HG03558 (cell line): ENCODE measurements around the gene CACNB4.
"Not testable (repeated sequence)": the region's sequence is repeated elsewhere in the genome, so short reads cannot be mapped to it uniquely, and the experiment has no call there.

Experiments
- ATAC-seq: cut with Tn5 transposase; IDR thresholded peaks from one replicate; pipeline ENCODE4 v1.9.1; 2021; ENCODE audit warnings: moderate number of reproducible peaks; ENCODE audit not compliant: unreplicated experiment; ENCODE audit errors: extremely low read depth

Gene CACNB4

DNA sequence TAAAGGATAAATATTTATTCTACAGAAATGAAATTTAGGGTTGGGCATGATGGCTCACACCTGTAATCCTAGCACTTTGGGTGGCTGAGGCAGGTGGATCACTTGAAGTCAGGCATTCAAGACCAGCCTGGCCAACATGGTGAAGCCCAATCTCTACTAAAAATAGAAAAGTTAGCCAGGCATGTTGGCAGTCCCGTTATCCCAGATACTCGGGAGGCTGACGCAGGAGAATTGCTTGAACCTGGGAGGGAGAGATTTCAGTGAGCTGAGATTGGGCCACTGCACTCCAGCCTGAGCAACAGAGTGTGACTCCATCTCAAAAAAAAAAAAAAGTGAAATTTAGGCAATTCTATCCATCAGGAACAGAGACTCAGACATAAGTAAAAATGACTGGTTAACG is 8.1 kb downstream of the CACNB4 start:
- ATAC-seq = not testable (repeated sequence)

- no peak for ATAC-seq
These were observed 9.6 kb downstream of the CACNB4 start for GRCh38 chr2:152089238-152089637.

DNA sequence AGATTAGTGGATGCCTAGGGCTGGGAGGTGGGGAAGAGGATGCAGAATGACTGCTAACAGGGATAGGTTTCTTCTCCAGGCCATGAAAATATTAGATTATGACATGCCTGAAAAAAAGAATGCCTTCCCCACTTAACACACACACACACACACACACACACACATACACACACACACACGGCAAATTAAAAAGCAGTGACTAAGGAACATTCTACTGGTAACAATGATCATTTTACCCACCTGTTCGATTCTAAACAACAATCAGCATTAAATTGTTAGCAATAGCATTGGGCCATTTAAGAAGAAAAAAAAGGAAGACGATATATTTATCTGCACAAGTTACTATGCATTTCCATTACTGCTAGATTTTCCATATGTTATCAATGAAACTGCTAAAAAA is 10.8 kb downstream of the CACNB4 start:
- no peak for ATAC-seq

DNA sequence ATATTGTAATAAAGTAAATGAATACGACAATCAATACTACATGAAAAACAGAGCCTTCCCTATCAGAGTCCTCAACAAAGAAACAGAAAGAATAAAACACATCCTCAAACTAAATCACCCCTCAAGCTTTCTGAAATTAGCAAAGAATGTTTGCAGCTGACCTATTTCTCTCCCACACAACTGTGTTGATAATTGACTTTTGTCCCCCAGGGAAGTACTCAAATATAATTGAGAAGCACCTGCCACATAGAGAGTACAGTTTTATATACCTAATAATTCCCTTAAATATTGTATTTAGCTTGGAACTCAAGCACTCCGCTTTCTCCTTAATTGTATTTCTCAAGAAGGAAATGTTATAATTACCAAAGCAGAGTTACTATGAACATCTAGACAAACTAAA is 12.6 kb downstream of the CACNB4 start:
- ATAC-seq = no peak

DNA sequence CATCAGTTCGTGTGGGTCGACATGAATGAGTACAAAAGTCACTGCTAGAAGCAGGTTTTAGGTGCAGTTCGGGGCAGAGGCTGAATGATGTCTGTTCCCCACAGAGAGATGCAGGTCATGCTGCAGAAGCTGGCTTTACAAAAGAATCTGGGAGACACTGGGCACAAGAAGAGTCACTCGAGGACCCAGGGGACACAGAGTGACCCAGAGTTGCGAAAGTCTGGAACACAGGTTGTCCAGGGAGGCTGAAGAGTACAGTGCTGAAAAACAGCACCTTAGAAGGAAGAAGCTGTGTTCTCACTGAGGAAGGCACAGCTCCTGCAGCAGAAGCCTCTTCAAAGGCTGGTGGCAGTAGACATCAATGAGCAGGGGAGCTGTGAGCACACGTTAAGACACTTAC is 14.8 kb downstream of the CACNB4 start:
- ATAC-seq = no peak

- ATAC-seq = no peak
These were observed 15.5 kb downstream of the CACNB4 start for GRCh38 chr2:152083202-152083875.

DNA sequence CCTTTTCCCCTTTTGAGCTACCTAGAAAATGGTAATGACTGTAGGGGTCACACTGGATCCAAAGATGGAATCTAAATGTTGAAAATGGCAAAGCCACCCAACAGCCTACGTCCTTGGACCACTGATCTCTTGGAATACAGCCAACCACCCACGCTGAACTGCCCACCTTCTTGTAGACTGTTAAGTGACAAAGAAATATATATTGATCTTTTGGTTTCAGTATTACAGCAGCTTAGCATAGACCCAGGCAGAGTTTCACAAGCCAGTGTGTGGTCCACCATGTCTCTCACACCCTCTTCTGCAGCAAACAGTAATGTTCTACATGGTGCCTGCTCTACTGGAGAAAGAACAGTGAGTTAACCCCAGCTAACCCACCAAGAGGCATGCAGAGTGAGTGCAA is 20.2 kb downstream of the CACNB4 start:
- no peak for ATAC-seq

- no peak for ATAC-seq
These were observed 20.8 kb downstream of the CACNB4 start for GRCh38 chr2:152078023-152078422.

DNA sequence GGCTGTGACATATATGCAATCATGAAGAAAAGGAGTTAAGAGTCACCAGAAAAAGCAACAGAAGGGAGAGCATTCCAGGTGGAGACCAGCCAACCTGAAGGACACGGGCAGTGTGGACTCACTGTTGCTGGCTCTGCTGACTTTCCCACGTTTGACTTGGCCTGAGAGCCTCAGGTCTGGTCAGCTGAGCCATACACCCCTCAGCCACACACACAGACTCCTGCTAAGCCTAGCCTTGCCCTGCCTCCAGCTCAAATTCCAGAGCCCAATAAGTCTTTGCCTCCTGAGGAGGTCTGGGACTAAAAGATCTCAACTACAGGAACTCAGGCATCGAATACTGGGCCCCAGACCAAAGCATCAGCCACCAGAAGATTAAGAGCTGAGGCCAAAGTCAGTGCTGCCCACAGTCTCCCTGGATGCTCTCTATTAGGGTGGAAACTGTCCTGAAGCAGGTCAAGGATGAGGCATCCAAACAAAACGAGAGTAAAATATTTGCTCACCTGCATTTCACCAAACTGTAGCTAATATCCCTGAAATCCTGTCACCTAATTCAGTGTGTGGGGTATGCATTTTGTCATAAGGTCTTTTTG is 23.3 kb downstream of the CACNB4 start:
- ATAC-seq = no peak

DNA sequence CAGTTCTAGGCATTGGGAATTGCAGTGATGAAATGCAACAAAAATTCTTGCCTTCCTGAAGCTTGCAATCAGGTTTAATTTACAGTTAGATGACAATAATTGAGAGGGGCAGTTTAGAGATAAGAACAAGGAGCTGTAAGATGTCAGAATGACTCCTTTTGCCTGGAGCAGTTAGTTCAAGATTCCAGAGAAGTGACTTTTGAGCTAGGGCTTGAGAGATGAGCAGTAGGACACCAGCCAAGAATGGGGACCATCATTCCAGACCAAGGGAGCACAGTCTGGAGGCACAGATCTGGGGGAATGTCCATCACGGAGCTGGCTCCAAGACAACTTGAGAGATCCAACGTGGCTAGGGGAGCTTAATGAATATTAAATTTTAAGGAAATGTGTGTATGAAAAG is 26.8 kb downstream of the CACNB4 start:
- no peak for ATAC-seq

- ATAC-seq = no peak
These were observed 27.3 kb downstream of the CACNB4 start for GRCh38 chr2:152071518-152071917.

DNA sequence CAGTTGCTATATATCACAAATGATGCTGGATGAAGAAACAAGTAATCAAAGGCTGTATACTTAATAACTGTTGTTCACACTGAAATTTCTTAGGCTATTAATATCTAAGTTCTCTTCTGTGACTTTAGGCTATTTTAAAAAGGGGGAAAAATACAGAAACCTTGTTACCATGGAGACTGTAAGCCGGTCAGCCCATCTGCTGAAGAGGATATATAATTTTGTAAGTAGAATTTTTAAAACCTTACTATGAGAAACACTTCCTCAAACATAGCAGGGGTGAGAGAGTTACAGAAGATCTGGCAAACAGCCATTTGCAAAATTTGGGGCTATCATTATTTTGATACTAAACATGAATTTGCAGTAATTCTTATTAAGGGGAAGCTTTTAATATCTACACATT is 27.8 kb downstream of the CACNB4 start:
- no peak for ATAC-seq

- ATAC-seq = no peak
These were observed 30.6 kb downstream of the CACNB4 start for GRCh38 chr2:152068226-152068625.

- no peak for ATAC-seq
These were observed 31.0 kb downstream of the CACNB4 start for GRCh38 chr2:152067823-152068222.

DNA sequence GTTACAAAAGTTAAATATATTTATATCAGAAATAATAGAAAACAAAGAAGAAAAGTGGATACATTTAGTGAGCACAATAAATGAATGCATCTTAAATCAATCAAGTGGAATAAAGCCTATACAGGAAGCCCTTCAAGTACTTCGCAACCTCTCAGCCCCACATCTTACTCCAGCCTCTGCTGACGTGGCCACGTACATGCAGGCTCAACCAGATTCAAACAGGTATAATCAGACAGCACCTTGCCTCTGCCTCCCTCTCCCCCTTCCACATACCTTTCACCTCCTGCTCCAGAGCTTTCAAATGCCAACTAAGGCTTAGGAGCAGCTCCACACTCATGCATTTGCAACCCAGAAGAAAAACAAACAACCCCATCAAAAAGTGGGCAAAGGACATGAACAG is 32.9 kb downstream of the CACNB4 start:
- ATAC-seq = no peak

DNA sequence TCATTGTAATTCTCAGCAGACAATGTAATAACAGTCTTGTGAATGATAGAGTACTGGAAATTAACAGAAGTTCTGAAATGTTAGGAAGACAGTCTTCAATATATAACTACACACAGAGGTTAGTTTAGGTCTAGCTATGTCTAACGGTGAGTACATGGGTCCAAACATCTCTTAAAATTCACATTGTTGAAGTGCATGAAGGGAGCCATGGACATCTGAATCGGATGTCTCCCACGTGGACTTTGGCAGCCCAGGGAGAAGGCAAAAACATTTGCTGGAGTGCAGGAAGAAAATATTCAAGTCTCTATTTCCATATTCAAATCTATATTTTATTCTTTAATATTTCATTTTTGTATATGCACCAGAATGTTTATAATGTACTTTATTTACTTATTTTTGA is 34.8 kb downstream of the CACNB4 start:
- no peak for ATAC-seq

DNA sequence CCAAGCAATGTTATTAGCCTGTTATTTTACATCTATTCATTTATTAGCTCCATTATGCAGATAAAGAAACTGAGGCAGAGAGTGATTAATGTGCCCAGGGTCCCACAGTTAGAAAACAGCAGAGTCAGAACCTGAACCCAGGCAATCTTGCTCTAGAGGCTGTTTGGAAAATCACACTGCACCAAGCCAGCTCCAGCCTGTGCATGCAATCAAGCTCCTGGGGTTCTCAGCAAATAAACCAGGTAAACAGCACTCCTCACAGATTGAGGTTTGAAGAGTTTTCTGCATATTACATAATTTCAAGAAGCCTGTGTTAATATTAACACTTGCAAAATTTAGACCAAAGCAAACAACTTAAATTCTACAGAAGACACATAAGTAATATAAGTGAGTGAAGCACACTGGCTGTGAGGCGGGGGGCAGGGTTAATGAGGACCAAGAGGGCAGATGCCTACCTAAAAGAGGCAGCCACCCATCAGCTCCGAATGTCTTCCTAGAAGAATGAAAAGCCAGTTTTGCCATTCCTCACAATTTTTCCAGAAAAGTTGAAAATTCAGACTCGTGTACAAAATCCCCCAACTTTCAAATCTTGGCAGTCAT is 35.4 kb downstream of the CACNB4 start:
- no peak for ATAC-seq

DNA sequence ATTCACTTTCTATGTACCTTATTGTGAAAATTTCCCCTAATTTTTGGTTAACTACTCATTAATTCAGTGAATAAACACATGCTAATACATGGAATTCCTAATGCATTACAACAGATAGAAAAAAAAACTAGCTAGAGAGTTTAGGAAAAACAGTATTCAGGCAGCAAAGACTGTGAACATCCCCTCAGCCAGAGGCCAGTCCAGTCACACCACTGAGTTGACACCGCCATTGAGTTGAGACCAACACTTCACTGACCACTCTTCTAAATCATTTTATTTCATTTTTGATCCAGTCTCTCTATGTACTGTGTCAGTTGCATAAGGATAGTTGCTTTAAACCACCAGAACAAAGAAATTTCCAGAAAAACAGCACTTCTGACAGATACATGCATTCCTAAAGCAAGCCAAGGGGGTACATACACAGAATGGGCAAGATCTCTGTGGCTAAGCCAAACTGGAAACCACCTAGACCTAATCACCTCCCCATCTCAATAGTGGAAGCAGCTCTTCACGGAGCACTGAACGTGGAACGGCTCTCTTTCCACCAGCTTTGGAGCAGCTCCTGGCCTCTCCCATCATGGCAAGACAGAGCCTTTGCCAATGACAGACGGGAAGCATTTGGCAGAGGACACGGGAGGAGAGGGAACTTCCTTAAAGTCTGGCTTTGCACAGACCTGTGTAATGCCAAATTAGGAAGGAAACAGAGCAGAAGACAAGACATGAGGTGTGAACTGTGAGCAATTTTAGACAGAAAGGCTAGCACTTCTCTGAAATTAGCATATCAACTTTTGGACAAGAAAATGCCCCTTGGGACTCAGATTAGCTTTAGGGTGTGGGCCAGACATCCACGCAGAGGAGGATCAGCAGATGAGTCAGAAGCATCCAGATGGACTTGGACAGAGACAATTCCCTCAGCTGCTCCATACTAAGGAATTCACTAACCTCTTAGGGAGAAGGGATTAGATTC is 36.4 kb downstream of the CACNB4 start:
- no peak for ATAC-seq

DNA sequence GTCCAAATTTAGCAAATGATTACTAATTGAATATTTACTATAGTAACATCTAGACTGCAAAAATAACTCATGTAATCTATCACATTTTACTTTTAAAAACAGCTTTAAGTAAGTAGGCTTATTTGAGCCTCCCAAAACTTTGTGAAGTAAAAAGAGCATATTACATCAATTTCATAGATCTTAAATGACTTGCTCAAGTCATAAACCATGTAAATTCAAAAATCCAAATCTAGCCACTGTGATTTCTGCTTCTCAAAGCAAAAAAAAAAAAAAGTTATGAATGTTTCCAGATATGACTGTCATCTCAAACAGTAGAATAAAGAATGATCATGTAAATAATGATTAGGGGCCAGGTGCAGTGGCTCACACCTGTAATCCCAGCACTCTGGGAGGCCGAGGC is 37.5 kb downstream of the CACNB4 start:
- no peak for ATAC-seq

- ATAC-seq = no peak
These were observed 40.2 kb downstream of the CACNB4 start for GRCh38 chr2:152058655-152059054.

DNA sequence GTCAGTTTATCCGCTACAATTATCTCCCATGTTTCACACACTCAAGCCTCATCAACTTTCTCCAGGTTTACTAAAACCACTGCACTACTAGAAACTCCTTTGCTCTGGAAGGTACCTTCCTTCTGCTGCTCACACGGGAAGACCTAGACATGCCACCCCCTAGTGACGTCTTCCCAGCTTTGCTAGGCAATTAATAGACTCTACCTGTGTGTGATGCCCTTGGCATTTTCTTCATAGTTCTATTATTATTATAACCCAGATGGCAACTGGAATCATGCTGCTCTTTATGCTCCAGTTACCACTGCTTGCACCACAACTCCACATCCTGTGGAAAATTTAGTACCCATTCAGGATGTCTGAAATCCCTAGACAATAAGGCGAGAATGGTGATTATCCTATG is 42.4 kb downstream of the CACNB4 start:
- no peak for ATAC-seq
